CD14-positive monocyte (primary cell): ENCODE results near the gene NSD1. TPM values are rescaled to one million over a fixed set of nuclear protein-coding genes. Genes with fewer than 3 reads are reported as not detected.
A peak's percentile ranks its signal among the peaks of the same experiment; 100 is the strongest.

Experiments
- DNase-seq, 3 donors: peaks; one replicate each; pipeline ENCODE4 v3.0.0-alpha.2; 2011 to 2022
- H2AFZ ChIP-seq: 2 replicates; pipeline ENCODE4 v1.6.0; 2012; ENCODE audit warnings: mild to moderate bottlenecking, low read depth, low read length, inconsistent platforms; ENCODE audit not compliant: insufficient read depth, poor library complexity, severe bottlenecking
- H3K27ac ChIP-seq, 2 donors: 1 replicate in 1 of 2; 2 replicates in 1 of 2; pipeline ENCODE4 v1.5.1; 2012 to 2013; ENCODE audit warnings: low read length in 2 of 2, control low read depth in 1 of 2, inconsistent platforms in 1 of 2, low read depth in 1 of 2, mild to moderate bottlenecking in 1 of 2
- H3K27me3 ChIP-seq, 2 donors: one replicate each; pipeline versions ENCODE4 v1.6.0 to v1.6.1; 2011 to 2013; ENCODE audit warnings: low read length in 2 of 2; ENCODE audit not compliant: control insufficient read depth in 2 of 2, insufficient read depth in 2 of 2
- H3K36me3 ChIP-seq, 2 donors: replicated peaks in 1 of 2; 1 replicate in 1 of 2; 2 replicates in 1 of 2; pipeline versions ENCODE4 v1.5.1 to v1.6.1; 2012 to 2013; ENCODE audit warnings: low read length in 2 of 2, control low read depth in 1 of 2, inconsistent platforms in 1 of 2, mild to moderate bottlenecking in 1 of 2; ENCODE audit not compliant: insufficient read depth in 2 of 2, control insufficient read depth in 1 of 2
- H3K4me1 ChIP-seq, 2 donors: 1 replicate in 1 of 2; 2 replicates in 1 of 2; pipeline versions ENCODE4 v1.5.1 to v1.6.1; 2012 to 2013; ENCODE audit warnings: low read length in 2 of 2, control low read depth in 1 of 2, inconsistent platforms in 1 of 2, mild to moderate bottlenecking in 1 of 2, moderate library complexity in 1 of 2; ENCODE audit not compliant: insufficient read depth in 2 of 2, control insufficient read depth in 1 of 2
- H3K4me2 ChIP-seq: replicated peaks from 2 replicates; pipeline ENCODE3; 2012; ENCODE audit warnings: low read length, moderate library complexity, mild to moderate bottlenecking; ENCODE audit not compliant: poor library complexity, severe bottlenecking; ENCODE audit errors: extremely low read depth
- H3K4me3 ChIP-seq, 3 experiments: fragments of 200-600 bp in 1 of 3; sonication (generic) in 1 of 3; replicated peaks in 1 of 3; 1 replicate in 2 of 3; 2 replicates in 1 of 3; pipeline ENCODE4 v1.5.1; 2011 to 2013; ENCODE audit warnings: low read length in 3 of 3, mild to moderate bottlenecking in 3 of 3, control low read depth in 2 of 3, low read depth in 2 of 3, inconsistent platforms in 1 of 3, moderate library complexity in 1 of 3
- H3K79me2 ChIP-seq: 2 replicates; pipeline ENCODE4 v1.6.0; 2012; ENCODE audit warnings: mild to moderate bottlenecking, control low read depth, inconsistent platforms, low read length, moderate library complexity; ENCODE audit not compliant: insufficient read depth
- H3K9ac ChIP-seq: 2 replicates; pipeline ENCODE4 v1.6.0; 2017; ENCODE audit warnings: low read length, mild to moderate bottlenecking; ENCODE audit not compliant: insufficient read depth, poor library complexity, severe bottlenecking
- H3K9me3 ChIP-seq, 2 donors: replicated peaks in 1 of 2; 1 replicate in 1 of 2; 2 replicates in 1 of 2; pipeline versions ENCODE4 v1.5.1 to v1.6.1; 2012 to 2013; ENCODE audit warnings: low read length in 2 of 2, control low read depth in 1 of 2; ENCODE audit not compliant: control insufficient read depth in 1 of 2, insufficient read depth in 1 of 2
- H4K20me1 ChIP-seq: 2 replicates; pipeline ENCODE4 v1.6.0; 2012; ENCODE audit warnings: mild to moderate bottlenecking, low read length, control low read depth, moderate library complexity; ENCODE audit not compliant: insufficient read depth
- H3K27ac Mint-ChIP-seq, 7 donors: one replicate each; pipeline ENCODE4 v1.8.0; 2020; ENCODE audit warnings: mild to moderate bottlenecking in 7 of 7, mixed read lengths in 7 of 7, moderate library complexity in 6 of 7, inconsistent platforms in 2 of 7
- H3K27me3 Mint-ChIP-seq, 3 donors: one replicate each; pipeline ENCODE4 v1.8.0; 2021 to 2022; ENCODE audit warnings: low read depth in 3 of 3, mild to moderate bottlenecking in 3 of 3, mixed read lengths in 3 of 3, moderate library complexity in 3 of 3, inconsistent platforms in 1 of 3
- H3K36me3 Mint-ChIP-seq, 2 donors: one replicate each; pipeline ENCODE4 v1.8.0; 2020; ENCODE audit warnings: mixed read lengths in 2 of 2, inconsistent platforms in 1 of 2, mild to moderate bottlenecking in 1 of 2
- H3K4me1 Mint-ChIP-seq: one replicate; pipeline ENCODE4 v1.8.0; 2020; ENCODE audit warnings: mild to moderate bottlenecking, mixed read lengths
- H3K4me3 Mint-ChIP-seq, 2 donors: one replicate each; pipeline ENCODE4 v1.8.0; 2020; ENCODE audit warnings: mild to moderate bottlenecking in 2 of 2, mixed read lengths in 2 of 2, moderate library complexity in 1 of 2
- H3K9me3 Mint-ChIP-seq, 7 donors: one replicate each; pipeline ENCODE4 v1.8.0; 2020 to 2022; ENCODE audit warnings: mixed read lengths in 7 of 7, mild to moderate bottlenecking in 6 of 7, moderate library complexity in 6 of 7, inconsistent platforms in 2 of 7
- WGBS: methylation state at CpG from one replicate; pipeline ENCODE4 v1.1.5; 2013; ENCODE audit warnings: missing lambda C conversion rate; ENCODE audit not compliant: insufficient coverage; 5-methylcytosine and 5-hydroxymethylcytosine counted together
- intact Hi-C, 2 donors: fragments of 100-400 bp; cut with micrococcal nuclease; formaldehyde crosslinking; loops; one replicate each; pipeline versions ENCODE4 v1.15.0 to v1.15.1; 2023
- polyA plus RNA-seq, 3 donors: library from polyadenylated mRNA; depleted of rRNA in 1 of 3; unstranded in 2 of 3; stranded (reverse) in 1 of 3; fragments of 300-500 nt in 2 of 3; fragments of >200 nt in 1 of 3; fragmentation: Illumina TruSeq in 2 of 3; gene quantifications; 1 replicate in 2 of 3; 2 replicates in 1 of 3; pipeline ENCODE4 v1.2.3, GENCODE V29; 2012 to 2021
- TF ChIP-seq, protein P1 (sequence below): fragments of 200-600 bp; IDR thresholded peaks from one replicate; pipeline ENCODE4 v1.8.0; 2022; ENCODE audit warnings: antibody characterized with exemption, mild to moderate bottlenecking

The NSD1 gene
- polyA plus RNA-seq, 3 donors = 12.6 to 31.9 (median 19.0) TPM

DNA sequence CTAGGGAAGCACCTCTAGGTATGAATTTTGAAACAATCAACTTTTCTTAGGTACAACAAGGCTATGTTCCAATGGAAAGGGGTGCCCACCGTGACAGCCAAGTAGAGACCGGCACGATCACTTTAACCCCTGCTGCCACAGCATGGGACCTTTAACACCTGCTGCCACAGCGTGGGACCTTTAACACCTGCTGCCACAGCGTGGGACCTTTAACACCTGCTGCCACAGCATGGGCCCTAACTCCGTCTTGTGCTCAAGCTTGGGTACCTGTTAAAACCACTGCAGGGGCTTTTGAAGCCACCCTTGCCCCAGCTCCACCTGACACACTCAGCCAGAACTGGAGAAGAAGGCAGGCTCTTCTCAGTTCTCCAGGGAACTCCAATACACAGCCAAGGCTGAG, 196.3 kb downstream of the NSD1 start:
- intact Hi-C loops = no loop called here
- peaks cover 2 to 6% of the 10 kb centered on the region in 2 donors for H3K4me1 ChIP-seq

DNA sequence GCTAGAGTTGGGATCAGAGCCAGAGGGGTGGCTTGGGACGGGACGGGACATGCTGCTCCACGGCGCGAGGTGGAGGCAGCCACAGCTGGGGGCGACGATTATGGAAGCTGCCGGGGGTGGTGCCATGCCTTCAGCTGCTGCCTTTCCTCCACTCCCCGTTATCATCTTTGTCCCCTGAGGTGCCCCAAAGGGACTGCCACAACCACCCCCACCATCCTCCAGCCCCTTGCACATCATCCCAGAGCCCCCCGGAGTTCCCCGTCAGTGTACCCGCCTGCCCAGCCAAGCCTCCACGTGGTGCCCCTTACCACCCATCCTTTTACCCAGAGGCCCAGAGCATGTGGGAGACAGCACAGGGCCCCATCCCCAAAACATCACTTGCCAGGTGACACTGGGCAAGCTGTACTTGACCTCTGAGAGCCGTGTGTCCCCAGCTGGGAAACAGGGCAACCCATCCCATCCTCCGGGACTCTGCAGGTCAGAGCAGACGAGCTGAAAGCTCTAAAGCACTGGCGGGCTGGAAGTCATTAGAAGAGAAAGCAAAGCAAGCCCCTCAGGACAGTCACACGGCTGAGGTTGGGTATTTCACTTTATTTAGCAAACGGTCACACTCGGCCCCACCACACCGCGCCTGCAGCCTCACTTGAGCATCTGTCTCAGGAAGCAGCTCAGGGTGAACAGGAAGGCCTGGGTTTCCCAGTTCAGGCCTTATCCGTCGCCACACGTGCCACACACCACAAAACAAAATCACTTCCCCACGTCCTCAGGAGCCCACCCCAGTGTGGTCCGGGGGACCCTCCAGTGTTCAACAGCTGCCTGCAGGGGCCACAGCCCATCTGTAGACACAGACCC, 197.6 kb downstream of the NSD1 start:
- TF ChIP-seq, protein P1, sequence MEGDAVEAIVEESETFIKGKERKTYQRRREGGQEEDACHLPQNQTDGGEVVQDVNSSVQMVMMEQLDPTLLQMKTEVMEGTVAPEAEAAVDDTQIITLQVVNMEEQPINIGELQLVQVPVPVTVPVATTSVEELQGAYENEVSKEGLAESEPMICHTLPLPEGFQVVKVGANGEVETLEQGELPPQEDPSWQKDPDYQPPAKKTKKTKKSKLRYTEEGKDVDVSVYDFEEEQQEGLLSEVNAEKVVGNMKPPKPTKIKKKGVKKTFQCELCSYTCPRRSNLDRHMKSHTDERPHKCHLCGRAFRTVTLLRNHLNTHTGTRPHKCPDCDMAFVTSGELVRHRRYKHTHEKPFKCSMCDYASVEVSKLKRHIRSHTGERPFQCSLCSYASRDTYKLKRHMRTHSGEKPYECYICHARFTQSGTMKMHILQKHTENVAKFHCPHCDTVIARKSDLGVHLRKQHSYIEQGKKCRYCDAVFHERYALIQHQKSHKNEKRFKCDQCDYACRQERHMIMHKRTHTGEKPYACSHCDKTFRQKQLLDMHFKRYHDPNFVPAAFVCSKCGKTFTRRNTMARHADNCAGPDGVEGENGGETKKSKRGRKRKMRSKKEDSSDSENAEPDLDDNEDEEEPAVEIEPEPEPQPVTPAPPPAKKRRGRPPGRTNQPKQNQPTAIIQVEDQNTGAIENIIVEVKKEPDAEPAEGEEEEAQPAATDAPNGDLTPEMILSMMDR = no peak
- intact Hi-C loops = no loop called here
- peaks cover 72 to 91% of the 10 kb centered on the region in 2 donors for H3K36me3 Mint-ChIP-seq
- Histone ChIP-seq H3K4me3 (no peak overlapping the region), H2AFZ (no peak overlapping the region), H3K9me3 (no peaks in the 10 kb centered on the region), H3K4me2 (no peak overlapping the region), H3K27me3 (no peaks in the 10 kb centered on the region), H3K36me3 (peaks cover 66 to 89% of the 10 kb centered on the region in 2 donors), H4K20me1 (peaks cover 63% of the 10 kb centered on the region), H3K9ac (no peak overlapping the region), H3K27ac (no peak overlapping the region), H3K4me1 (peaks cover 2 to 6% of the 10 kb centered on the region in 2 donors), H3K79me2 (no peaks in the 10 kb centered on the region)
- no peak overlapping the region for H3K4me3 Mint-ChIP-seq
- 33% methylated on average over 23 of the region's 27 CpGs for WGBS
- peak overlapping the region in 1 of 7 donors; percentile 57 for H3K27ac Mint-ChIP-seq
- peaks cover 23% of the 10 kb centered on the region for H3K4me1 Mint-ChIP-seq
- H3K9me3 Mint-ChIP-seq = no peaks in the 10 kb centered on the region
- peaks cover 2 to 10% (median 8%) of the 10 kb centered on the region in 3 donors for H3K27me3 Mint-ChIP-seq
- DNase-seq = no peak

More for the DNA sequence above, 196.3 kb downstream of the NSD1 start:
- Histone ChIP-seq H3K79me2 (no peaks in the 10 kb centered on the region), H3K9ac (no peak overlapping the region), H4K20me1 (peaks cover 51% of the 10 kb centered on the region), H3K36me3 (peaks cover 52 to 81% of the 10 kb centered on the region in 2 donors), H3K27me3 (no peaks in the 10 kb centered on the region), H3K4me3 (no peak overlapping the region), H2AFZ (no peak overlapping the region), H3K4me2 (no peak overlapping the region), H3K27ac (no peak overlapping the region), H3K9me3 (no peaks in the 10 kb centered on the region)
- H3K27me3 Mint-ChIP-seq = peaks cover 2 to 8% (median 7%) of the 10 kb centered on the region in 3 donors
- H3K4me3 Mint-ChIP-seq = no peak overlapping the region
- peaks cover 23% of the 10 kb centered on the region for H3K4me1 Mint-ChIP-seq
- WGBS = 100% methylated on average over 6 of the region's 6 CpGs
- no peak for DNase-seq
- TF ChIP-seq, protein P1 = no peak
- H3K27ac Mint-ChIP-seq = peak overlapping the region in 1 of 7 donors; percentile 37
- H3K9me3 Mint-ChIP-seq = no peaks in the 10 kb centered on the region
- H3K36me3 Mint-ChIP-seq = peaks cover 65 to 89% of the 10 kb centered on the region in 2 donors
